GM18498 (cell line): ENCODE results near the gene MLXIPL.
"Not testable (repeated sequence)": the region's sequence is repeated elsewhere in the genome, so short reads cannot be mapped to it uniquely, and the experiment has no call there.

Experiments used
- ATAC-seq: cut with Tn5 transposase; IDR thresholded peaks from one replicate; pipeline ENCODE4 v1.9.1; 2021; ENCODE audit warnings: mild to moderate bottlenecking, moderate library complexity; ENCODE audit not compliant: unreplicated experiment

Gene MLXIPL

DNA sequence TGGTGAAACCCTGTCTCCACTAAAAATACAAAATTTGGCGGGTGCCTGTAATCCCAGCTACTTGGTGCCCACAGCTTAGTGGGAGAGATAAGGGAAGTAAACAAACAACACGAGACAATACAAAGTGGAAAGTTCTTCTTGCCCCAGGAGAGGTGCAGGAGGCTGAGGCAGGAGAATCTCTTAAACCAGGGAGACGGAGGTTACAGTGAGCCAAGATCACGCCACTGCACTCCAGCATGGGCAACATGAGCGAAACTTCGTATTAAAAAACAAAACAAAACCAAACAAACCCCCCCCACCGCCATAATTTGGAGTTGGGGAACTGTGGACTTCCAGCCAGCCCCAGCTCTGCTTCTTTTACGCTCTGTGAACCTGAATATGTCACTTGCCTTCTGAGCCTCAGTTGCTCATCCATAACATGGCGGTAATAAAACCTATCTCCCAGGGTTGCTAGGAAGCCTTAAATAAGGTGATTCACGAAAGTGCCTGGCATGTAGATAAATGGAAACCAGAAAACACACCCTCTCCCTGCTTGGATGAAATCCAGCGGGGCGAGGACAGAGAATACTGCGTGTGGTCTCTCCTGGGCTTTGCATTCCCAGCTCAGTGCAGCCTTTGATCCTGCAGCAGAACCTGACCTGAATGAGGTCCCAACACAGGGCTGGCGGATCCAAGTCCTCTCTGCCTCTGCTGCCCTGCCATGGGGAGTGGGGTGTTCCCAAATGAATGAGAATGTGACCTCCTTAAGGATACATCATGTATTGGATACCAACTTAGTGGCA lies 10.2 kb downstream of the MLXIPL start:
- no peak for ATAC-seq

GRCh38 chr7:73612598-73613269 lies 11.6 kb downstream of the MLXIPL start:
- ATAC-seq = no peak

- ATAC-seq = no peak
Measured at GRCh38 chr7:73611017-73611555, 13.2 kb downstream of the MLXIPL start.

- ATAC-seq = no peak
Measured at GRCh38 chr7:73610105-73610504, 14.2 kb downstream of the MLXIPL start.

GRCh38 chr7:73607692-73607983 lies 16.7 kb downstream of the MLXIPL start:
- ATAC-seq = not testable (repeated sequence)

- no peak for ATAC-seq
Measured at GRCh38 chr7:73606801-73607691, 17.3 kb downstream of the MLXIPL start.

GRCh38 chr7:73605601-73606220 lies 18.6 kb downstream of the MLXIPL start:
- no peak for ATAC-seq

- ATAC-seq = no peak
Measured at GRCh38 chr7:73602721-73603651, 21.3 kb downstream of the MLXIPL start.

- no peak for ATAC-seq
Measured at GRCh38 chr7:73599916-73600315, 24.4 kb downstream of the MLXIPL start.

DNA sequence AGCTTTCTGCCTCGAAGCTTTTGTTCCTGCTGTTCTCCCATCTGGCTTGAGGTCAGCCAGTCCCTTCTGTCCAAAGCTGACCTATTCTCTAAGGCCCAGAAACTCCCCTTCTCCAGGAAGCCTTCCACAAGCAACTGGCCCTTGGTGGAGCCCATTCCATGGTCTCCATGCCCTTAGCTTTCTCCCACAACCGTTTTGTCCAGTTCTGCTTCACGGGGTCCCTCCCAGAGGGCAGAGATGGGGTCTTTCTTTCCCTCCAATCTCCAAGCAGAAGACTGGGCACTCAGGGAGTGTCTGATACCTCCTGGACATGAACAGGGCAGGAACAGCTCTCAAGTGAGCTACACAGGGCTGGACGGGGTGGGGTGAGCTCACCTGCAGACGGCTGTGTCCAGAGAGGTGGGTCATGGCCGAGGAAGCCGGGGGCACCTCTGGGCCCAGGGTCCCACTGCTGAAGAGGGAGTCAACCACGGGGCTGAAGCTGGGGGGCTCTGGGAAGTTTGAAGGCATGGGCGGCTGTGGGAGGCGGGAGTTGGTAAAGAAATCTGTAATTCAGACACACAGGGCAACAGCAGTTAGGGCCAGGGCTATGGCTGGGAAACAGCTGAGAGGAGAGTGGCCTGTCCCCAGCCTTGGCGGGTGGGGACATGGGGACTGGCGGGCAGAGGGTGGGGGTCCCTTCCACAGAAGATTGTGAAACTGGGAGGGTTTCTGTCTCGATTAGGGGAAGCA lies 25.0 kb downstream of the MLXIPL start:
- no peak for ATAC-seq

DNA sequence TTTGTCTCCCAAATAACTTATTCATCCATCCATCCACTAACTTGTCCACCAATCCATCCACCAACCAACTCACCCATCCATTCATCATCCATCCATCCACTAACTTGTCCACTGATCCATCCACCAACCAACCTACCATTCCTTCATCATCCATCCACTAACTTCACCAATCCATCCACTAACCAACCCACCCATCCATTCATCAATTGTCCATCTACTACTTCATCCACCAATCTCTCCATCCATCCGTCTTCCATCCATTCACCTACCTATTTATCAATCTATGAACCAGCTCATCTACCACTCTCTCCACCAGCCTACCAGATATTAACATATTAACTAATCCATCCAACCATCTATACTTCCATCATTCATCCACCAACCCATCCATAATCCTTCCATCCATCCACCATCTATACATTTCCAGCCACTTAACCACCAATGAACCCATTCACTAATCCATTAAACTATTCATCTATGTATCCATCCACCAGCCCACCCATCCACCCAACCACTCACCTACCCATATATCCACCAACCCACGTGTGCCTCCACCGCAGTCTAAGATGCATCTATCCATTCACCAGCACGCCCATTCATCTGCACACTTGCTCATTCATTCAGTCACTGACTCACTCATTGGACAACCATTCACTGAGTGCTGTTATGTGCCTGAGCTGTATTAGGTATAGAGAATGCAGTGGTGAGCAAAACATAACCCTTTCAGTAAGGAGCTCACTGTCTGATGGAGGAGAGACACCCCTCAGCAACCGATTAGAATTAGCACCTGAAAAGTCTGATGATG lies 26.1 kb downstream of the MLXIPL start:
- ATAC-seq = no peak

- no peak for ATAC-seq
Measured at GRCh38 chr7:73596191-73597065, 27.9 kb downstream of the MLXIPL start.

DNA sequence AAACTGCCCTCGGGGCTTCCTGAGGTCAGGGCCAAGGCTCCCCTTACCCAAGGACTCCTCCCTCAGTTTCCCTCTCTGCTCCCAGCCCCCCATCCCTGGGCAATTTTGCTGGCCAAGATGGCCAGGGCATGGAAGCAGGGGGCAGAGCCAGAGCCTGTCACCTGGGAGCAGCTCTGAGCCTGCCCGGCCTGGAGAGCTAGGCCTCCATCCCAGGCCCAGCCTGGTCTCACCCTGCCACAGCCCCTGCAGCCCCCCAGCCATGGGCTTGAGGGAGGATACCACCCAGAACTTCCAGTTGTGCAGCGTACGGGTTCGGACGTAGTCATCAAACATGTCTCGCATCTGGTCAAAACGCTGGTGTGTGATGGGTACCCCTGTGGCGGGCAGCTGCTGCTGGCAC lies 29.0 kb downstream of the MLXIPL start:
- no peak for ATAC-seq

DNA sequence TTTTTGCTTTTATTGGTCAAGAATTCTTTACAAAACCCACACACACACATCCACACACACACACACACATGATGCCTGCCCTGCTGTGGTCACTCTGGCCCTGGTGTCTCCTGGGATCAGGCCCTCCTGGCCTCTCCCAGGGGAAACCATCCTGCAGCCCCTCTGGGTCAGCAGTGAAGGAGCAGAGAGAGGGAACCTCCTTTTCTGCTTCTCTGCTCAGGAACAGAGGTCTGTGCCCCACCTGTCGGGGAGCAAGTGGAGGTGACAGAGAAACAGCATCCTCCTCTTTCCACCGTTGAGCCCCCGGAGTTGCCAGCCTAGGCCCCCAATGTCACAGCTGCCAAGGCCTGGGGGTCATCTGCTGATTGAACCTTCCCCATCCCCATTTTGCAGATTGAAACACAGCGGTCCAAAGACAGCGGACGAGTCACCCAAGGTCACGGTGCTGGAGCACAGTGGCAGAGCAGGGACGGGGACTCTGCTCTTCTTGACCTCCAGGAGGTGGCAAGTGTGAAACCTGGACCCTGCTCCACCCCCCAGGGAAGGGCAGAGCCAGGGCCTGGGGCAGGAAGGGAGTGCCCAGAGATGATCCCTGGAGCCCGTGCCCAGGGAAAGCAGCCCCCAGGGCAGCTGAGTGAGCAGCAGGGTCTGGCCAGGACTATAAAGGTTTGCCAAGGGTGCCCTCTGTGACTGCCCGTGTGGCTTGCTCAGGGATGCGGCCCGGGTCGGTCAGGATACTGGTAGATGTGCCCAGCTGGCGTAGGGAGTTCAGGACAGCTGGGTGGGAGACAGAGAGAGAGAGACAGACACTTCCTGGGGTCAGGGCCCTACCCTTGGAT lies 30.9 kb downstream of the MLXIPL start:
- no peak for ATAC-seq

DNA sequence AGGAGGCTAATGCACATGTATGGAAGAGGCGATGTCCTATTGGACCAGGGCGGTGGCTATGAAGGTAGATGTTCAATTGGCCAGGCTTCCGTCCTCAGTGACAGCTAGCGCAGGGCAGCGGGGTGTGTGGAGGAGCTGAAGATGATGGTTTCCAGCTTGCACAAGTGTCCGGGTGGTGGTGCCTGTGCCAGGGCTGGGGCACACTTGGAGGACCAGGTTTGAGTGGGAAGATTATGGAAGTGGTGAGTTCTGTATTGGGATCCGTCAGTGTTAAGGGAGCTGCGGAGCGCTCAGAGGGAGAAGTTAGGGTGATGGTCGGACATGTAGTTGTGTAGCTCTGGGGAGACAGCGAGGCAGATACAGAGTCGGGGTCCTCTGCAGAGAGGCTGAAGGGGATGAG lies 37.4 kb downstream of the MLXIPL start:
- ATAC-seq = no peak

DNA sequence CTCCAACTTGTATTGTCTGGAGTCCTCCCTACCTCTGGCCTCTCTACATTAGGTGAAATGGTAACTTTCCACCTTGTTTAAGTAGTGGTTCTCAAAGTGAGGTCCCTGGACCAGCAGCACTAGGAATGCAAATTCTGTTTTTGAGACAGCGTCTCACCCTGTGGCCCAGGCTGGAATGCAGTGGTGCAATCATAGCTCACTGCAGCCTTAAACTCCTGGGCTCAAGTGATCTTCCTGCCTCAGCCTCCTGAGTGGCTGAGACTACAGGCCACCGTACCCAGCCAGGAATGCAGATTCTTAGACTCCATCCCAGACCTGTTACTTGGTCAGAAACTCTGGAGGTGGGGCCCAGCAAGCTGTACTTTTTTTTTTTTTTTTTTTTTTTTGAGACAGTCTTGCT lies 39.1 kb downstream of the MLXIPL start:
- no peak for ATAC-seq
